ENCODE results near the gene COX15.
"Not testable (repeated sequence)": the region's sequence is repeated elsewhere in the genome, so short reads cannot be mapped to it uniquely, and the experiment has no call there.

COX15 gene

GRCh38 chr10:99740933-99741559 is 9.1 kb upstream of the COX15 start:
- DNase-seq, result no peak

GRCh38 chr10:99740260-99740659 is 8.3 kb upstream of the COX15 start:
- no peak for DNase-seq

- not testable (repeated sequence) for DNase-seq
Observed at GRCh38 chr10:99734111-99734510, 2.2 kb upstream of the COX15 start.

GRCh38 chr10:99733366-99733765 is 1.4 kb upstream of the COX15 start:
- no peak for DNase-seq

- DNase-seq, result no peak
Observed at GRCh38 chr10:99731306-99732032, 458 bp downstream of the COX15 start.

GRCh38 chr10:99730026-99730425 is 1.9 kb downstream of the COX15 start:
- DNase-seq, result no peak

- no peak for DNase-seq
Observed at GRCh38 chr10:99720387-99720786, 11.5 kb downstream of the COX15 start.

- DNase-seq, result no peak
Observed at GRCh38 chr10:99714446-99714845, 17.5 kb downstream of the COX15 start.

- peak; percentile 21 for DNase-seq
Observed at GRCh38 chr10:99711129-99711719, 20.7 kb downstream of the COX15 start.

GRCh38 chr10:99709480-99710229 is 22.3 kb downstream of the COX15 start:
- no peak for DNase-seq

- no peak for DNase-seq
Observed at GRCh38 chr10:99708428-99709012, 23.4 kb downstream of the COX15 start.

GRCh38 chr10:99700649-99701048 is 31.3 kb downstream of the COX15 start:
- DNase-seq, result no peak

- DNase-seq, result no peak
Observed at GRCh38 chr10:99698504-99699080, 33.3 kb downstream of the COX15 start.

GRCh38 chr10:99695761-99696160 is 36.2 kb downstream of the COX15 start:
- DNase-seq, result no peak

GRCh38 chr10:99693933-99694583 is 37.9 kb downstream of the COX15 start:
- DNase-seq, result no peak

- DNase-seq, result no peak
Observed at GRCh38 chr10:99689461-99689860, 42.5 kb downstream of the COX15 start.

- no peak for DNase-seq
Observed at GRCh38 chr10:99685597-99685967, 46.3 kb downstream of the COX15 start.

GRCh38 chr10:99682752-99683151 is 49.2 kb downstream of the COX15 start:
- no peak for DNase-seq

All from central memory CD4-positive, alpha-beta T cell (primary cell).